SK-N-SH treated with all-trans-retinoic acid at 6 μM for 48 hours (cell line): ENCODE measurements around the gene PON2.

Experiments
- ATAC-seq: fragments of 200-7000 bp; cut with Tn5 transposase; 3 replicates; pipeline ENCODE4 v1.9.1; 2020; ENCODE audit warnings: mild to moderate bottlenecking, moderate library complexity
- ARNTL ChIP-seq: fragments of 450-650 bp; formaldehyde crosslinking; IDR thresholded peaks from 2 replicates; pipeline ENCODE4 v1.5.0; 2020; ENCODE audit warnings: low read depth, mild to moderate bottlenecking, moderate library complexity, borderline replicate concordance
- BACH2 ChIP-seq: fragments of 250-450 bp; sonication (Bioruptor Pico); IDR thresholded peaks from 2 replicates; pipeline ENCODE4 v1.9.0; 2021; ENCODE audit warnings: mild to moderate bottlenecking, borderline replicate concordance
- CREB5 ChIP-seq: fragments of 250-450 bp; sonication (Bioruptor Pico); IDR thresholded peaks from 2 replicates; pipeline ENCODE4 v1.5.1; 2020; ENCODE audit warnings: low read depth, mild to moderate bottlenecking, moderate library complexity
- CSDC2 ChIP-seq: fragments of 250-450 bp; sonication (Bioruptor Pico); IDR thresholded peaks from 2 replicates; pipeline ENCODE4 v1.5.0; 2020; ENCODE audit warnings: mild to moderate bottlenecking, moderate library complexity
- CSRNP3 ChIP-seq: fragments of 250-450 bp; sonication (Bioruptor Pico); IDR thresholded peaks from 2 replicates; pipeline ENCODE4 v1.5.1; 2021; ENCODE audit warnings: mild to moderate bottlenecking, moderate library complexity
- ESRRG ChIP-seq: fragments of 250-450 bp; sonication (Bioruptor Pico); IDR thresholded peaks from 2 replicates; pipeline ENCODE4 v1.6.1; 2021; ENCODE audit warnings: mild to moderate bottlenecking
- GLIS3 ChIP-seq: fragments of 250-450 bp; sonication (Bioruptor Pico); IDR thresholded peaks from 2 replicates; pipeline ENCODE4 v1.5.0; 2020; ENCODE audit warnings: mild to moderate bottlenecking, moderate library complexity
- ISL1 ChIP-seq: fragments of 250-450 bp; sonication (Bioruptor Pico); IDR thresholded peaks from 2 replicates; pipeline ENCODE4 v2.1.2; 2022; ENCODE audit warnings: mild to moderate bottlenecking, moderate library complexity
- OSR1 ChIP-seq: fragments of 250-450 bp; sonication (Bioruptor Pico); IDR thresholded peaks from 2 replicates; pipeline ENCODE4 v1.8.0; 2022; ENCODE audit warnings: moderate library complexity, mild to moderate bottlenecking, inconsistent platforms
- PATZ1 ChIP-seq: fragments of 250-450 bp; sonication (Bioruptor Pico); IDR thresholded peaks from 2 replicates; pipeline ENCODE4 v1.8.0; 2020; ENCODE audit warnings: mild to moderate bottlenecking, moderate library complexity, borderline replicate concordance
- POU6F1 ChIP-seq: fragments of 250-450 bp; sonication (Bioruptor Pico); IDR thresholded peaks from 2 replicates; pipeline ENCODE4 v1.8.0; 2021; ENCODE audit warnings: low read depth, mild to moderate bottlenecking, moderate library complexity, borderline replicate concordance
- PPARA ChIP-seq: fragments of 250-450 bp; sonication (Bioruptor Pico); IDR thresholded peaks from 2 replicates; pipeline ENCODE4 v1.5.0; 2020; ENCODE audit warnings: mild to moderate bottlenecking, borderline replicate concordance
- RARB ChIP-seq: fragments of 250-450 bp; sonication (Bioruptor Pico); IDR thresholded peaks from 2 replicates; pipeline ENCODE4 v1.8.0; 2021; ENCODE audit warnings: mild to moderate bottlenecking, moderate library complexity
- SNAI2 ChIP-seq: fragments of 250-450 bp; sonication (Bioruptor Pico); IDR thresholded peaks from 2 replicates; pipeline ENCODE4 v1.5.0; 2020; ENCODE audit warnings: mild to moderate bottlenecking, moderate library complexity
- TCF4 ChIP-seq: fragments of 250-450 bp; sonication (Bioruptor Pico); IDR thresholded peaks from 2 replicates; pipeline ENCODE4 v1.8.0; 2021; ENCODE audit warnings: mild to moderate bottlenecking, moderate library complexity, borderline replicate concordance
- TOX ChIP-seq: fragments of 250-450 bp; sonication (Bioruptor Pico); IDR thresholded peaks from 2 replicates; pipeline ENCODE4 v1.8.0; 2021; ENCODE audit warnings: mild to moderate bottlenecking, moderate library complexity, borderline replicate concordance
- TSHZ2 ChIP-seq: fragments of 250-450 bp; sonication (Bioruptor Pico); IDR thresholded peaks from 2 replicates; pipeline ENCODE4 v1.5.0; 2020; ENCODE audit warnings: mild to moderate bottlenecking, moderate library complexity
- ZC3H10 ChIP-seq: fragments of 250-450 bp; sonication (Bioruptor Pico); IDR thresholded peaks from 2 replicates; pipeline ENCODE4 v1.5.1; 2021; ENCODE audit warnings: mild to moderate bottlenecking, moderate library complexity
- ZFP3 ChIP-seq: fragments of 250-450 bp; sonication (Bioruptor Pico); IDR thresholded peaks from 2 replicates; pipeline ENCODE4 v1.5.0; 2020; ENCODE audit warnings: mild to moderate bottlenecking, moderate library complexity
- ZFP30 ChIP-seq: fragments of 450-650 bp; formaldehyde crosslinking; IDR thresholded peaks from 2 replicates; pipeline ENCODE4 v1.5.0; 2022; ENCODE audit warnings: mild to moderate bottlenecking, moderate library complexity
- ZNF565 ChIP-seq: fragments of 450-650 bp; formaldehyde crosslinking; conservative IDR thresholded peaks from 2 replicates; pipeline ENCODE4 v1.5.0; 2020; ENCODE audit warnings: low read depth, mild to moderate bottlenecking, moderate library complexity
- ZNF70 ChIP-seq: fragments of 450-650 bp; formaldehyde crosslinking; IDR thresholded peaks from 2 replicates; pipeline ENCODE4 v1.5.0; 2020; ENCODE audit warnings: mild to moderate bottlenecking, moderate library complexity
- ZNF8 ChIP-seq: fragments of 450-650 bp; formaldehyde crosslinking; IDR thresholded peaks from 2 replicates; pipeline ENCODE4 v1.5.0; 2020; ENCODE audit warnings: mild to moderate bottlenecking, moderate library complexity

The PON2 gene

GRCh38 chr7:95454438-95455045, 19.7 kb upstream of the PON2 start:
- TF ChIP-seq ZFP30 (CRISPR knock-in tag): no peak
- ATAC-seq: no peak

- TF ChIP-seq ZFP30 (CRISPR knock-in tag) (no peak), ZNF565 (CRISPR knock-in tag) (no peak), BACH2 (CRISPR knock-in tag) (no peak), ISL1 (CRISPR knock-in tag) (no peak), CREB5 (CRISPR knock-in tag) (no peak), GLIS3 (CRISPR knock-in tag) (no peak), ZNF70 (CRISPR knock-in tag) (no peak), ZFP3 (CRISPR knock-in tag) (no peak), PATZ1 (CRISPR knock-in tag) (no peak), TOX (no peak), ARNTL (CRISPR knock-in tag) (no peak), CSRNP3 (CRISPR knock-in tag) (no peak), TCF4 (CRISPR knock-in tag) (no peak), ESRRG (CRISPR knock-in tag) (no peak), POU6F1 (CRISPR knock-in tag) (no peak), PPARA (CRISPR knock-in tag) (no peak), CSDC2 (CRISPR knock-in tag) (no peak), TSHZ2 (CRISPR knock-in tag) (no peak), ZNF8 (CRISPR knock-in tag) (no peak)
- no peak for ATAC-seq
Measured at GRCh38 chr7:95446618-95447017, 11.8 kb upstream of the PON2 start.

GRCh38 chr7:95444796-95445195, 10.0 kb upstream of the PON2 start:
- ATAC-seq: no peak
- TF ChIP-seq CSRNP3 (CRISPR knock-in tag) (no peak), SNAI2 (CRISPR knock-in tag) (no peak), ZNF8 (CRISPR knock-in tag) (no peak), PPARA (CRISPR knock-in tag) (no peak), CREB5 (CRISPR knock-in tag) (no peak), ZNF565 (CRISPR knock-in tag) (no peak), POU6F1 (CRISPR knock-in tag) (no peak), TCF4 (CRISPR knock-in tag) (no peak), BACH2 (CRISPR knock-in tag) (no peak), ZC3H10 (CRISPR knock-in tag) (no peak), OSR1 (CRISPR knock-in tag) (no peak), GLIS3 (CRISPR knock-in tag) (no peak), ZFP3 (CRISPR knock-in tag) (no peak), RARB (CRISPR knock-in tag) (no peak), CSDC2 (CRISPR knock-in tag) (no peak), ESRRG (CRISPR knock-in tag) (no peak), ZNF70 (CRISPR knock-in tag) (no peak)
